ENCODE results near the gene LARP1B. TPM values are rescaled to one million over a fixed set of nuclear protein-coding genes. Genes with fewer than 3 reads are reported as not detected.
"Not testable (repeated sequence)": the region's sequence is repeated elsewhere in the genome, so short reads cannot be mapped to it uniquely, and the experiment has no call there.

Gene LARP1B
- total RNA-seq, 1 donor from 2014 or later = 8.6 TPM

GRCh38 chr4:128247906-128248305, 186.8 kb downstream of the LARP1B start:
- Histone ChIP-seq H3K36me3 (no peaks in the 10 kb centered on the region), H3K27me3 (no peaks in the 10 kb centered on the region), H3K9me3 (no peaks in the 10 kb centered on the region), H3K4me3 (no peak overlapping the region), H3K27ac (no peak overlapping the region), H3K4me1 (no peaks in the 10 kb centered on the region)
- TF ChIP-seq CTCF (IDR thresholded peaks at IDR 0.05) = no peak
- no peak for DNase-seq (ENCODE audit: low spot score in 2 of 2)
- intact Hi-C loops (cut with DNase I) = no loop called here

- TF ChIP-seq CTCF (IDR thresholded peaks at IDR 0.05) = no peak
- intact Hi-C loops (cut with DNase I) = no loop called here
- no peak overlapping the region for H3K4me3 ChIP-seq
- no peaks in the 10 kb centered on the region for H3K36me3 ChIP-seq
- no peaks in the 10 kb centered on the region for H3K4me1 ChIP-seq
- H3K27ac ChIP-seq = no peak overlapping the region
- no peaks in the 10 kb centered on the region for H3K9me3 ChIP-seq
- H3K27me3 ChIP-seq = no peaks in the 10 kb centered on the region
- no peak for DNase-seq (ENCODE audit: low spot score in 2 of 2)
These were observed 188.9 kb downstream of the LARP1B start for GRCh38 chr4:128249787-128250668.

- no peak overlapping the region for H3K4me3 ChIP-seq
- H3K4me1 ChIP-seq = no peaks in the 10 kb centered on the region
- H3K27me3 ChIP-seq = no peaks in the 10 kb centered on the region
- no peak for DNase-seq (ENCODE audit: low spot score in 2 of 2)
- H3K36me3 ChIP-seq = no peaks in the 10 kb centered on the region
- H3K9me3 ChIP-seq = no peaks in the 10 kb centered on the region
- intact Hi-C loops (cut with DNase I) = no loop called here
- H3K27ac ChIP-seq = no peak overlapping the region
- TF ChIP-seq CTCF (IDR thresholded peaks at IDR 0.05) = no peak
These were observed 194.8 kb downstream of the LARP1B start for GRCh38 chr4:128255906-128256305.

GRCh38 chr4:128256539-128256938, 195.4 kb downstream of the LARP1B start:
- no peak for TF ChIP-seq CTCF (IDR thresholded peaks at IDR 0.05)
- H3K9me3 ChIP-seq = no peaks in the 10 kb centered on the region
- H3K4me3 ChIP-seq = no peak overlapping the region
- H3K27me3 ChIP-seq = no peaks in the 10 kb centered on the region
- H3K27ac ChIP-seq = no peak overlapping the region
- intact Hi-C loops (cut with DNase I) = no loop called here
- no peaks in the 10 kb centered on the region for H3K36me3 ChIP-seq
- DNase-seq (ENCODE audit: low spot score in 2 of 2) = no peak
- H3K4me1 ChIP-seq = no peaks in the 10 kb centered on the region

- H3K4me1 ChIP-seq; intact Hi-C loops (cut with DNase I); H3K36me3 ChIP-seq; H3K27ac ChIP-seq; H3K4me3 ChIP-seq; H3K27me3 ChIP-seq; DNase-seq (ENCODE audit: low spot score in 2 of 2); H3K9me3 ChIP-seq: not testable (repeated sequence)
These were observed 197.1 kb downstream of the LARP1B start for GRCh38 chr4:128258166-128258565.

GRCh38 chr4:128259889-128260288, 198.8 kb downstream of the LARP1B start:
- H3K36me3 ChIP-seq; DNase-seq (ENCODE audit: low spot score in 2 of 2); H3K27me3 ChIP-seq; H3K27ac ChIP-seq; H3K4me3 ChIP-seq; intact Hi-C loops (cut with DNase I); H3K4me1 ChIP-seq; H3K9me3 ChIP-seq: not testable (repeated sequence)

Other genes starting within 250 kb of the LARP1B start
- not detected for gene PLK4, start 180.4 kb upstream of the LARP1B start, total RNA-seq
- 26.3 TPM for gene MFSD8, start 96.1 kb upstream of the LARP1B start, total RNA-seq
- gene ABHD18, start 95.9 kb upstream of the LARP1B start, total RNA-seq = 3.5 TPM
- 16.5 TPM for gene PGRMC2, start 226.5 kb downstream of the LARP1B start, total RNA-seq